CD4-positive, CD25-positive, alpha-beta regulatory T cell (primary cell): ENCODE results near the gene C5orf63. TPM values are rescaled to one million over a fixed set of nuclear protein-coding genes. Genes with fewer than 3 reads are reported as not detected.
"Not testable (repeated sequence)": the region's sequence is repeated elsewhere in the genome, so short reads cannot be mapped to it uniquely, and the experiment has no call there.

Experiments used
- ATAC-seq, 2 donors: fragments of 150-1000 bp; cut with Tn5 transposase; one replicate each; pipeline ENCODE4 v1.10.0; 2021; ENCODE audit warnings: low read depth in 2 of 2, moderate number of reproducible peaks in 2 of 2, moderate library complexity in 1 of 2
- DNase-seq, 3 donors: peaks; one replicate each; pipeline versions ENCODE4 v3.0.0 to v3.0.0-alpha.2; 2012 to 2022; ENCODE audit warnings: mixed read lengths in 1 of 3
- H3K27ac ChIP-seq: one replicate; pipeline ENCODE4 v1.7.0; 2013; ENCODE audit warnings: mild to moderate bottlenecking, low read length; ENCODE audit not compliant: insufficient read depth, poor library complexity, severe bottlenecking
- H3K27me3 ChIP-seq: one replicate; pipeline ENCODE4 v1.7.0; 2013; ENCODE audit warnings: low read length; ENCODE audit not compliant: control insufficient read depth, insufficient read depth
- H3K36me3 ChIP-seq: one replicate; pipeline ENCODE4 v1.7.0; 2013; ENCODE audit warnings: mild to moderate bottlenecking, low read length, moderate library complexity; ENCODE audit not compliant: control insufficient read depth, insufficient read depth
- H3K4me1 ChIP-seq: 2 replicates; pipeline ENCODE4 v1.7.0; 2013; ENCODE audit warnings: mild to moderate bottlenecking, low read length; ENCODE audit not compliant: insufficient read depth, control insufficient read depth, poor library complexity, severe bottlenecking
- H3K4me3 ChIP-seq: one replicate; pipeline ENCODE4 v1.7.0; 2013; ENCODE audit warnings: low read depth, mild to moderate bottlenecking, low read length, moderate library complexity
- H3K9me3 ChIP-seq, 2 experiments: 1 replicate in 1 of 2; 2 replicates in 1 of 2; pipeline ENCODE4 v1.7.0; 2013; ENCODE audit warnings: low read length in 2 of 2, mild to moderate bottlenecking in 1 of 2, moderate library complexity in 1 of 2; ENCODE audit not compliant: control insufficient read depth in 2 of 2
- H3K27ac Mint-ChIP-seq, 3 donors: one replicate each; pipeline ENCODE4 v1.8.0; 2020 to 2022; ENCODE audit warnings: mild to moderate bottlenecking in 3 of 3, mixed read lengths in 3 of 3, moderate library complexity in 2 of 3
- H3K27me3 Mint-ChIP-seq: one replicate; pipeline ENCODE4 v1.8.0; 2022; ENCODE audit warnings: mild to moderate bottlenecking, mixed read lengths
- H3K36me3 Mint-ChIP-seq: one replicate; pipeline ENCODE4 v1.8.0; 2020; ENCODE audit warnings: mixed read lengths
- H3K4me1 Mint-ChIP-seq, 4 donors: one replicate each; pipeline ENCODE4 v1.8.0; 2020 to 2022; ENCODE audit warnings: mixed read lengths in 4 of 4, mild to moderate bottlenecking in 1 of 4
- H3K4me3 Mint-ChIP-seq, 4 donors: one replicate each; pipeline ENCODE4 v1.8.0; 2020 to 2022; ENCODE audit warnings: mild to moderate bottlenecking in 4 of 4, mixed read lengths in 4 of 4, moderate library complexity in 3 of 4
- H3K9me3 Mint-ChIP-seq, 7 donors: one replicate each; pipeline ENCODE4 v1.8.0; 2020 to 2022; ENCODE audit warnings: mixed read lengths in 7 of 7, mild to moderate bottlenecking in 3 of 7, moderate library complexity in 2 of 7
- polyA plus RNA-seq, 4 donors: library from polyadenylated mRNA; unstranded; fragments of 300-500 nt; fragmentation: Illumina TruSeq; gene quantifications; one replicate each; pipeline ENCODE4 v1.2.3, GENCODE V29; 2021
- total RNA-seq: library from RNA; stranded (reverse); gene quantifications from one replicate; pipeline ENCODE4 v1.2.3, GENCODE V29; 2022

The C5orf63 gene
- total and polyA plus RNA-seq, 5 donors from 2014 or later, result 4.4 to 14.8 (median 7.7) TPM

GRCh38 chr5:127019928-127020327 is 53.4 kb downstream of the C5orf63 start:
- Mint-ChIP-seq H3K27ac (no peak overlapping the region), H3K9me3 (peaks cover 0 to 1% (median 0%) of the 10 kb centered on the region in 7 donors), H3K4me1 (peaks cover 0 to 42% (median 20%) of the 10 kb centered on the region in 4 donors), H3K36me3 (peaks cover 9% of the 10 kb centered on the region), H3K27me3 (no peaks in the 10 kb centered on the region), H3K4me3 (no peak overlapping the region)
- Histone ChIP-seq H3K9me3 (no peaks in the 10 kb centered on the region), H3K4me1 (no peaks in the 10 kb centered on the region), H3K36me3 (no peaks in the 10 kb centered on the region), H3K27me3 (no peaks in the 10 kb centered on the region), H3K4me3 (no peak overlapping the region), H3K27ac (no peak overlapping the region)
- DNase-seq (no peak), ATAC-seq (no peak)

GRCh38 chr5:127016722-127017121 is 56.6 kb downstream of the C5orf63 start:
- H3K4me3 Mint-ChIP-seq, H3K27me3 Mint-ChIP-seq, H3K4me1 ChIP-seq, H3K27ac ChIP-seq, H3K9me3 Mint-ChIP-seq, H3K36me3 Mint-ChIP-seq, H3K9me3 ChIP-seq, H3K27me3 ChIP-seq, DNase-seq, H3K4me3 ChIP-seq, H3K36me3 ChIP-seq, ATAC-seq: not testable (repeated sequence)
- Mint-ChIP-seq H3K27ac (peak overlapping the region in 1 of 3 donors; percentile 52), H3K4me1 (peaks cover 25 to 49% (median 37%) of the 10 kb centered on the region in 4 donors)

DNA sequence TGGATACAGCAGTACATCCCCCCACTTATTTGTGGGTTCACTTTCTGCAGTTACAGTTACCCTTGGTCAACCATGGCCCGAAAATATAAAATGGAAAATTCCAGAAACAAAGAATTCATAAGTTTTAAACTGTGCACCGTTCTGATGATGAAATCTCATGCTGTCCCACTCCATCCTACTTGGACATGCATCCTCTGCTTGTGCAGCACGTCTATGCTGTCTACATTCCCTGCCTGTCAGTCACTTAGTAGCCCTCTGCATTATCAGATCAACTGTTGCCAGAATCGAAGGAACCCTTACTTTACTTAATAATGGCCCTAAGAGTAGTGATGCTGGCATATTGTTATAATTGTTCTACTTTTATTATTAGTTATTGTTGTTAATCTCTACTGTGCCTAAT is 57.6 kb downstream of the C5orf63 start:
- H3K4me3 Mint-ChIP-seq, result peak overlapping the region in 1 of 4 donors; percentile 32
- peak overlapping the region in 2 of 3 donors; percentile 27 to 52 for H3K27ac Mint-ChIP-seq
- DNase-seq (no peak), ATAC-seq (no peak)
- H3K4me3 ChIP-seq, result no peak overlapping the region
- no peak overlapping the region for H3K27ac ChIP-seq
- peaks cover 5% of the 10 kb centered on the region for H3K4me1 ChIP-seq
- H3K4me1 Mint-ChIP-seq, result peaks cover 31 to 53% (median 38%) of the 10 kb centered on the region in 4 donors
- H3K36me3 Mint-ChIP-seq, result no peaks in the 10 kb centered on the region
- no peaks in the 10 kb centered on the region for H3K9me3 Mint-ChIP-seq
- no peaks in the 10 kb centered on the region for H3K36me3 ChIP-seq
- H3K27me3 ChIP-seq, result no peaks in the 10 kb centered on the region
- no peaks in the 10 kb centered on the region for H3K27me3 Mint-ChIP-seq
- H3K9me3 ChIP-seq, result no peaks in the 10 kb centered on the region

DNA sequence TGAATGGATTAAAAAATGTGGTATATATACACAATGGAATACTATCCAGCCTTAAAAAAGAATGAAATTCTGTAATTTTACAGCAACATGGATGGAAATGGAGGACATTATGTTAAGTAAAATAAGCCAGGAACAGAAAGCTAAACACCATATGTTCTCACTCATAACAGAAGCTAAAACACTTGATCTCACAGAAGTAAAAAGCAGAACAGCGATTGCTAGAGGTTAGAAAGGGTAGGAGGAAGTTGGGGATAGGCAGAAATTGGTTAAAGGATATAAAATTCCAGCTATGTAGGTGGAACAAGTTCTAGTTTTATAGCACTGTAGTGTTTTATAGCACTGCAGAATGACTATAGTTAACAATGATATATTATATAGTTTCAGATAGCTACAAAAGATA is 58.7 kb downstream of the C5orf63 start:
- Mint-ChIP-seq H3K27ac (no peak overlapping the region), H3K9me3 (no peaks in the 10 kb centered on the region), H3K27me3 (no peaks in the 10 kb centered on the region), H3K36me3 (no peaks in the 10 kb centered on the region), H3K4me3 (peak overlapping the region in 1 of 4 donors; percentile 28), H3K4me1 (peaks cover 31 to 53% (median 37%) of the 10 kb centered on the region in 4 donors)
- H3K9me3 ChIP-seq, result no peaks in the 10 kb centered on the region
- no peak overlapping the region for H3K4me3 ChIP-seq
- H3K4me1 ChIP-seq, result peaks cover 5% of the 10 kb centered on the region
- no peaks in the 10 kb centered on the region for H3K27me3 ChIP-seq
- ATAC-seq, result no peak
- H3K36me3 ChIP-seq, result no peaks in the 10 kb centered on the region
- H3K27ac ChIP-seq, result no peak overlapping the region
- DNase-seq, result no peak

DNA sequence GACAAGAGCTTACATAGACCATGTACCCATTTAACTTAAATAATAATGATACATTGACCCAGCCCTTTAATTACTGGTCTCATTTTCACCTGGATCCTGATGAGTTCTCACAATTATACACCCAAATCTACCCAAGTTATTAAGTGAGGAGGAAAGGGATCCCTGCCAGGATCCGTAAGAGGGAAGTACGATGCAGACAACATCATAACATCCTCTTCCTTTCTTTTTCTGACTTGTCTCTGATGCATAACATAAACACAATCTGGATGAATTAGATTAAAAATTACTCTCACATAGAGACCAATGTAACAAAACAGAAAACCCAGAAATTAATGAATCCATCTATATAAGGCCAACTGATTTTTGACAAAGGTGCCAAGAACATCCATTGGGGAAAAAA is 59.9 kb downstream of the C5orf63 start:
- Mint-ChIP-seq H3K9me3 (no peaks in the 10 kb centered on the region), H3K27ac (peak overlapping the region; percentile 2 to 36 (median 6))

GRCh38 chr5:127012916-127013315 is 60.4 kb downstream of the C5orf63 start:
- DNase-seq, result no peak
- Histone ChIP-seq H3K27me3 (no peaks in the 10 kb centered on the region), H3K4me1 (peaks cover 5% of the 10 kb centered on the region), H3K9me3 (no peaks in the 10 kb centered on the region), H3K27ac (no peak overlapping the region), H3K36me3 (no peaks in the 10 kb centered on the region), H3K4me3 (no peak overlapping the region)
- Mint-ChIP-seq H3K36me3 (peaks cover 5% of the 10 kb centered on the region), H3K27me3 (no peaks in the 10 kb centered on the region), H3K4me1 (peaks cover 32 to 54% (median 37%) of the 10 kb centered on the region in 4 donors), H3K4me3 (peak overlapping the region in 2 of 4 donors; percentile 26 to 37), H3K9me3 (no peaks in the 10 kb centered on the region), H3K27ac (peak overlapping the region in 1 of 3 donors; percentile 36)
- no peak for ATAC-seq

More for the DNA sequence above, 59.9 kb downstream of the C5orf63 start:
- no peak for ATAC-seq
- no peaks in the 10 kb centered on the region for H3K36me3 ChIP-seq
- H3K27ac ChIP-seq, result no peak overlapping the region
- H3K9me3 ChIP-seq, result no peaks in the 10 kb centered on the region
- Mint-ChIP-seq H3K4me1 (peaks cover 32 to 50% (median 37%) of the 10 kb centered on the region in 4 donors), H3K27me3 (no peaks in the 10 kb centered on the region), H3K4me3 (peak overlapping the region in 3 of 4 donors; percentile 16 to 37 (median 26)), H3K36me3 (peaks cover 2% of the 10 kb centered on the region)
- DNase-seq, result no peak
- H3K4me1 ChIP-seq, result peaks cover 5% of the 10 kb centered on the region
- H3K27me3 ChIP-seq, result no peaks in the 10 kb centered on the region
- peak overlapping the region; percentile 20 for H3K4me3 ChIP-seq

DNA sequence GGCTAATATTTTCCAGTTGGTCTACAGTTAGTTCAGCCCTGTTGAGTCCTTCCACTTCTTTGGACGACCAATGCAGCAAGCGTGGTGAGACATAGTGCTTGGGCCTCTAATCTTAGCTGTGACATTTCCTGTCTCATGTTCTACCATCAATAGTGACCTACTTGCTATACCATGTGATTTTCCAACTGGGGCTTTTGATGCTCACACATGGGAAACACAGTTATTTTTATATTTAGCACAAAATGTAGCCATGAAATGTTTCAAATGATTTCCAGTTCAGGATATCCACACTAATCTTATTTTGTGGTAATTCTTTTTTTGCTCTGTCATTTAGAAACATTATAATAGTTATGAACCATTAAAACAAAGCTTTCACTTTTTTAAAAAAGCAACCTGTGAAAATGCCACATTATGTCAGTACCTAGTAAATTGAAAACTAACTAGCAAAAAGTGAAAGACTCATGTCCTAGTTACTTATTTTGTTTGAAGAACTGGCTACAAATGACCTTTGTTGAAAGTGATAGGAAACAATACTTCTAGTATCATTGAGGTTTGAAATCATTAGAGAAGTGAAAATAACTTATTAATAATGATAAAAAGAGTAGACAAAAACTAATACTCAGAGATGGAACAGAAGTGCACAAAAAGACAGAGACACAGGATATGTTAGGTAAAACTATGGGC is 61.2 kb downstream of the C5orf63 start:
- ATAC-seq, result peak in 1 of 2 donors; percentile 52
- no peaks in the 10 kb centered on the region for H3K36me3 ChIP-seq
- Mint-ChIP-seq H3K27ac (peak overlapping the region in 1 of 3 donors; percentile 12), H3K9me3 (no peaks in the 10 kb centered on the region), H3K27me3 (no peaks in the 10 kb centered on the region), H3K36me3 (peaks cover 5% of the 10 kb centered on the region), H3K4me1 (peaks cover 32 to 54% (median 37%) of the 10 kb centered on the region in 4 donors), H3K4me3 (peak overlapping the region in 1 of 4 donors; percentile 27)
- H3K4me1 ChIP-seq, result peaks cover 5% of the 10 kb centered on the region
- no peaks in the 10 kb centered on the region for H3K9me3 ChIP-seq
- no peak overlapping the region for H3K27ac ChIP-seq
- H3K27me3 ChIP-seq, result no peaks in the 10 kb centered on the region
- peak in 1 of 3 donors; percentile 22 for DNase-seq
- H3K4me3 ChIP-seq, result no peak overlapping the region

DNA sequence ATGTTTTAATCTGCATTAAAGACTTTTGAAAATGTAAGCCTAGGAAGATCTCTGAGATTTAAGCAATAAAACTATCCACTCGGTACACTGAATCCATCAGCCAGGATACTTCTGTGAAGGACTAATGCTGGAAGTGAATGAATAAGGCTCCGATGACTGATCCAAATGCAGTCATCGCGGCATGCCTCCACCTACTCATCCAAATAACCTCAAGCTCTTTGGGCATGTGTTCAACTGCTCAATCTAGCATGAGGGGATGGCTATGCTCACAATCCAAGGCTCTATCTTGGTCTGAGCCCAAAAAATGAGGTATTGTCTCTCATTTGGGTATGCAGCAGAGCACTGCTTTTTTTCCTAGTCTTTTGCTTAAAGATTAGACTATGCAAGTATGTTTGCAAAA is 62.1 kb downstream of the C5orf63 start:
- Mint-ChIP-seq H3K27ac (no peak overlapping the region), H3K4me1 (peaks cover 32 to 57% (median 37%) of the 10 kb centered on the region in 4 donors), H3K36me3 (peaks cover 5% of the 10 kb centered on the region), H3K4me3 (no peak overlapping the region), H3K9me3 (no peaks in the 10 kb centered on the region), H3K27me3 (no peaks in the 10 kb centered on the region)
- Histone ChIP-seq H3K27ac (no peak overlapping the region), H3K4me3 (no peak overlapping the region), H3K36me3 (no peaks in the 10 kb centered on the region), H3K9me3 (no peaks in the 10 kb centered on the region), H3K4me1 (peaks cover 5% of the 10 kb centered on the region), H3K27me3 (no peaks in the 10 kb centered on the region)
- no peak for DNase-seq
- no peak for ATAC-seq
